GM12874 (cell line): ENCODE data around the gene TXLNB.

Source experiments
- TF ChIP-seq, protein P1 (sequence below): IDR thresholded peaks from 2 replicates; pipeline ENCODE4 v1.5.1; 2011; ENCODE audit warnings: low read depth, mild to moderate bottlenecking, control low read depth, low read length, moderate library complexity; ENCODE audit not compliant: insufficient read depth

TXLNB gene

DNA sequence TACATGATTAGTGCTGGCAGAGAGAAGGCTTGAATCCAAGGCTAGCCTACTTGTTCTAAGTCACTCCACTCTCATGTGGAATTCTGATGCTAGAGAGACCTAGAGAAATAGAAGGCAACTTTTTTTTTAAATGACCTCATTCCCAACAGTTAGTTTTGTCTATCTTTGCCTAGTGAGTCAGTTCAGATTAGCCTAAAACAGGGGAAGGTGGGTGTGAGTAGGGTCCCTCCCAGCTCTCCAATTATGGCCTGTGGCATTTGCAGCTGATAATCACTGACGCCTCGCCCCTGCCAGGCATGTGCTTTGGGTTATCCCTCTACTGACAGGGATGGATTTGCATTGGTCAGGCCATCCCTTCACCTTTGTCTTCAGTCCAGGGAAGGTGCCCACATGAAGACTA, 13.6 kb downstream of the TXLNB start:
- TF ChIP-seq, protein P1, sequence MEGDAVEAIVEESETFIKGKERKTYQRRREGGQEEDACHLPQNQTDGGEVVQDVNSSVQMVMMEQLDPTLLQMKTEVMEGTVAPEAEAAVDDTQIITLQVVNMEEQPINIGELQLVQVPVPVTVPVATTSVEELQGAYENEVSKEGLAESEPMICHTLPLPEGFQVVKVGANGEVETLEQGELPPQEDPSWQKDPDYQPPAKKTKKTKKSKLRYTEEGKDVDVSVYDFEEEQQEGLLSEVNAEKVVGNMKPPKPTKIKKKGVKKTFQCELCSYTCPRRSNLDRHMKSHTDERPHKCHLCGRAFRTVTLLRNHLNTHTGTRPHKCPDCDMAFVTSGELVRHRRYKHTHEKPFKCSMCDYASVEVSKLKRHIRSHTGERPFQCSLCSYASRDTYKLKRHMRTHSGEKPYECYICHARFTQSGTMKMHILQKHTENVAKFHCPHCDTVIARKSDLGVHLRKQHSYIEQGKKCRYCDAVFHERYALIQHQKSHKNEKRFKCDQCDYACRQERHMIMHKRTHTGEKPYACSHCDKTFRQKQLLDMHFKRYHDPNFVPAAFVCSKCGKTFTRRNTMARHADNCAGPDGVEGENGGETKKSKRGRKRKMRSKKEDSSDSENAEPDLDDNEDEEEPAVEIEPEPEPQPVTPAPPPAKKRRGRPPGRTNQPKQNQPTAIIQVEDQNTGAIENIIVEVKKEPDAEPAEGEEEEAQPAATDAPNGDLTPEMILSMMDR: no peak

DNA sequence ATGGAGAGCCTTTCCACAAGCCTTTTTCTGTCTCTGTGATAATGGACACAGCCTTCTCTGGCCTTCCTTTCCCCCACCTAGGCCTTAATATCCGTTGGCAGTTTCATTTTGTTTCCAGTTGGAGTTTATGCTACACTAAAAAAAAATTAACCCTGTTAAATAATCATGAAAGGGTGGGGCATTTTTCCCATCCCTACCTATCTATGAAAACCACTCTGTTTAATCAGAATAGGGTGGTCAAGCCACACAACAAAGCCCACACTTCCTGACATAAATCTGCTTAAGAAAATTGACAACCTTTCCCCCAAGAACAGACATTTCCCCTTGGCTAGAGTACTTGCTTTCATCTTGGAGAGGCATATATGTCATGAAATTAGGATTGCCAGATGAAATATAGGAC, 14.2 kb downstream of the TXLNB start:
- TF ChIP-seq, protein P1: no peak

DNA sequence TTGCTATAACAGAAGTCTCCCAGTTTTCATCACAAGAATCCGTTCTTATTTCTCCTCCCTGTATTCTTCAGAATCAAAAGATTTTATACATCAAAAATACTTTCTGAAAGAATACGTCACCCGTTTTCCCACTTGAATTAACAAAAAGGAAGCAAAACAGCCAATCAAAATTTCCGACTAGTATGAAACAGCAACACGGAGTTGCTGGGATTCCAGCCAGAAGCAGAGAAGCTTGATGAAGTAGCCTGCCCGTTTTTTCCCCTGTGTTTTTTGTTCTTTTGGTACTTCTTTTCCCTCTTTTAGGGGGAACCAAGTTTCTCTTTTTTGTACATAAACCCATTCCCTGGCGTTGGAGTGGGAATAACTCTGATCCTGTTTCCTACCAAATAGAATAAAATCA, 14.6 kb downstream of the TXLNB start:
- TF ChIP-seq, protein P1: no peak

DNA sequence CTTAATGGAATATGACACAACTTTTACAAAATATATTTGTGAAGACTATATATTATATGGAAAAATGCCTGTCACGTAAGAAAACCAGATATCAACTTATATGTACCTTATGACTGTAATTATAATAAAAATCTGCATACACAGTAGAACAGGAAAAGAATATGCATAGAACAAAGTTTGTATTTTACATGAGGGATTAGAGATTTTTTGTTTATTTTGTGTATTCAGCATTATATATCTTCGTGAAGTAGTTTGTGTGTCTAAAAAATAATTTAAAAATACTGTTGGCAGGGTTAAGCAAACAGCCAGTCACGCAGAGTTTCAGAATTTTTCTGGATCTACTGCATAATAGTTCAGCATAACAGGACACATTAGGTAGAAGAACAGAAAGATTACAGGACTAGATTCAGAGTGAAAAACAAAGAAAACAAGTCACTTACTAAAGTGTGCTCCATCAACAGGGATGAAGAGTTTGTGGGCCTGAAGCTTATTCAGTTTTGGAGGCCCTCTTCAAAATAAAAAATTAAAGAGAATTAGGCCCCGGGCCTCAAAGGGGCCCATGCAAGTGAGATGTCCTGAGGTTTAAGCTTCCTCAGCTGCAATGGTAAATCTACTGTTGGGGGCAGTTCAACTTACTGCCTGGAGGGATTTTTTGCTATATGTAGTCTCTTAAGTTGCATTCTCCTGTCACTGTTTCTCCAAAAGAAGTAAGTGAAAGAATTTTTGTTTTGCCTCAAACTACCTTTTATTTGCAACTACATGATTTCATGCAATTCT, 16.3 kb downstream of the TXLNB start:
- TF ChIP-seq, protein P1: no peak

DNA sequence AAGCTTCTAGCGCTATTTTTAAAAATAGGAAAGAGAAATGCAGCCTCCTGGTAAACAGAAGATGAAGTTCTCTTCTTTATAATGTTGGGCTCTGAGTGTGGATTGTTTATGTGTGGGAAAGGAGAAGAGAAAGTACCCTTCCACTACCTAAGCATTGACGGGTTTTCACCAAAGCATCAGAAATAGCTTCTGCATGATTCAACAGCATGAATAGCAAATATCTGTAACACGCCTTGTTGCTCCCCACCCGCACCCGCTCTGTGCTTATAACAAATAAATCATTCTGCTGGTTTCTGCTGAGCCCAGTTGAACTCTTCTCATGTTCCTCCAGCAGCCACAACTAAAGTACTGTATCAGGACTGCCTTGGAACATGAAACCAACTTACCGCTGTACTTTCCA, 20.7 kb downstream of the TXLNB start:
- TF ChIP-seq, protein P1: no peak

DNA sequence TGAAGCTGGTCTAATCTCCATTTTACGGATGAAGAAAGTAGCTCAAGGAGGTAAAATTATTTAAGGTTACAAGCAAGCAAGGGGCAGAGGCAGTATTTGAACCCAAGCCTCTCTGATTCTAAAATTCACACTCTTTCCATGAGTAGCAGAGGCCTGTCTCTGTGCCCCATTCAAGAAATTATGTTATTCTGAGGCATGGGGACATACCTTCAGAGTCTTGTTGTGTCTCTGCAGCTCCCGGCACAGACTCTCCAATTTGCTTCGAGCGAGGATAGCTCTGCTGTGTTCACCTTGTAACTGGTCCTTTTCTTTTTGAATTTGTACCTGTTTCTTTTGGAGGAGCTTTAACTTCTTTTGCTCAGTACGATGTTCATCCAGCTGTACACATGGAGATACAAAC, 21.5 kb downstream of the TXLNB start:
- TF ChIP-seq, protein P1: no peak

DNA sequence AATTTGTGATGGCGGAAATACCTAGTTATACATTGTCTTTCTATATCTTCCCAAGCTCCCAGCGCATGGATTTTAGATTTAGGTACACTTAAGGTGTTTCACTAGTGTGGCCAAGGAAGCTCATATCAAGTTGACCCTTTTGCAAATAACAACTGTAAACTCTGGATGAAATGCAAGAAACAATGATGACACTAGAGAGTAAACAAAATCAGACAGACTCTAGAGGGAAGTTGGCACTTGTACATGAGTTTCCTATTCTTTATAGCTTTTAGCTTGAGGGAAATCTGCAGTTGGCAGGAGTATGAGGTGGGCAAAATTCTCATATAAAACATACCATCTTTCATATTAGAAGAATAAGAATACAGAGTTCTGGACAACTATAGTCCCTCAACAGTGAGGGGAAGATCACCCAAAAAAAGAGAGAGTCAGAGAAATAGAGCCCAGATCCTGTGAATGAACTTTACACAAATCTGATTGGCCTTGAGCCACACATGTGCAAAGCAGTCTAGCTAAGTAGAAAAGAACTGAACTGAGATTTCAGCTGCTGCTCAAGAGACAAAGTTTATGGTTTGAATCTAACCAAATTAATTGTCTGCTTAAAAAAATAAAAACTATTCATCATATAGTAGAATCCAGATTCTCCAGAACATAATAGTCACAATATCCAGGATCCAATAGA, 26.1 kb downstream of the TXLNB start:
- TF ChIP-seq, protein P1: no peak
